Measurements from ENCODE around the gene DROSHA.
"Not testable (repeated sequence)": the region's sequence is repeated elsewhere in the genome, so short reads cannot be mapped to it uniquely, and the experiment has no call there.

DNA sequence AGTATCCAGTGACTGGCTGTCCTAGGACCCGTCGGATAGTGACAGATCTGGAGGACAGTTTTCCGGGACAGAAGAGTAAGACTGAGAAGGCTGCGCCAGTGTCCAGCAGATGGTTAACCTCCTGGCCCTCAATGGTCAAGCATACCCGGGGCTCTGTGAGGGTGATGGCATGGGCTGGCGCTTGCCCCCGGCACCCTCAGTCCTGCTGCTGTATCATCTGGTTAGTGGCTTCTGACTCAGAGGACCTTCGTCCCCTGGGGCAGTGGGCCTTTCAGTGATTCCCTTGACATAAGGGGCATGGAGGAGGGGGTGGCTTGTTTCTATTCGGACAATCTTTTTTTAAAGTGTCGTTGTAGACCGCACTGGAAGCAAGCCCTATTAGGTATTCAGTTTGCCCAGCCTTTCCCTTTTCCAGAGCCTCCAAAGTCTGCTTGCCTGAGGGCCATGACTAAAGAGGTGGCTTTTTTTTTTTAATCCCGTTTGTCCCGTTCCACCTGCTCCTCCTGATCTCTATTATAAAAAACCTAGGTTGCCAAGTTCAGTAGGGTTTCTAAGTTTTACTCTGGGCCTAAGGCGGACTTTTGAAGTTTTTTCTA lies 136.3 kb downstream of the DROSHA start:
- TF ChIP-seq, protein P1, sequence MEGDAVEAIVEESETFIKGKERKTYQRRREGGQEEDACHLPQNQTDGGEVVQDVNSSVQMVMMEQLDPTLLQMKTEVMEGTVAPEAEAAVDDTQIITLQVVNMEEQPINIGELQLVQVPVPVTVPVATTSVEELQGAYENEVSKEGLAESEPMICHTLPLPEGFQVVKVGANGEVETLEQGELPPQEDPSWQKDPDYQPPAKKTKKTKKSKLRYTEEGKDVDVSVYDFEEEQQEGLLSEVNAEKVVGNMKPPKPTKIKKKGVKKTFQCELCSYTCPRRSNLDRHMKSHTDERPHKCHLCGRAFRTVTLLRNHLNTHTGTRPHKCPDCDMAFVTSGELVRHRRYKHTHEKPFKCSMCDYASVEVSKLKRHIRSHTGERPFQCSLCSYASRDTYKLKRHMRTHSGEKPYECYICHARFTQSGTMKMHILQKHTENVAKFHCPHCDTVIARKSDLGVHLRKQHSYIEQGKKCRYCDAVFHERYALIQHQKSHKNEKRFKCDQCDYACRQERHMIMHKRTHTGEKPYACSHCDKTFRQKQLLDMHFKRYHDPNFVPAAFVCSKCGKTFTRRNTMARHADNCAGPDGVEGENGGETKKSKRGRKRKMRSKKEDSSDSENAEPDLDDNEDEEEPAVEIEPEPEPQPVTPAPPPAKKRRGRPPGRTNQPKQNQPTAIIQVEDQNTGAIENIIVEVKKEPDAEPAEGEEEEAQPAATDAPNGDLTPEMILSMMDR (IDR thresholded peaks at IDR 0.05): not testable (repeated sequence)
- not testable (repeated sequence) for TF ChIP-seq POLR2A (IDR thresholded peaks at IDR 0.05)
